GM18517 (cell line): ENCODE data around the gene PDE1C.
A peak's percentile ranks its signal among the peaks of the same experiment; 100 is the strongest.

Source experiments
- ATAC-seq: cut with Tn5 transposase; IDR thresholded peaks from one replicate; pipeline ENCODE4 v1.9.1; 2021; ENCODE audit warnings: mild to moderate bottlenecking, moderate library complexity; ENCODE audit not compliant: unreplicated experiment

PDE1C gene

DNA sequence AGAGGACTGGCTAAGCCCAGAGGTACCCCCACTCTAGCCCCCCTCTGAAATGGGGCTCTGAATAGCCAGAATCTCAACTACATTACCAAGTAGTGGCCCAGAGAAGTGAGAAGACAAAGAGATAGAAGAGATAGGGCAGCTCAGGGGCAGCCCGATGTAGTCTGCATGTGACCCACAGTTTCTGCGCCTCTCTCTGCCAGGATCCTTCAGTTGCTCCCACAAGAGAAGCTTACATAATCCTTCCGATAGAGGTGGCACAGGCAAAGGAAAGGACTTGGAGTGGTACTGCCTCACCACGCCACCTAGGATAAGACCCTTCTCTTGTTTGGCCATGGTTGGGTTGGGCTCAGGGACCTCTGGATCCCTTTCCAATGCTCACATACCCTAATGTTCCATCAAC, 5.4 kb upstream of the PDE1C start:
- ATAC-seq = no peak

- no peak for ATAC-seq
Measured at GRCh38 chr7:32074787-32075585, 4.8 kb upstream of the PDE1C start.

DNA sequence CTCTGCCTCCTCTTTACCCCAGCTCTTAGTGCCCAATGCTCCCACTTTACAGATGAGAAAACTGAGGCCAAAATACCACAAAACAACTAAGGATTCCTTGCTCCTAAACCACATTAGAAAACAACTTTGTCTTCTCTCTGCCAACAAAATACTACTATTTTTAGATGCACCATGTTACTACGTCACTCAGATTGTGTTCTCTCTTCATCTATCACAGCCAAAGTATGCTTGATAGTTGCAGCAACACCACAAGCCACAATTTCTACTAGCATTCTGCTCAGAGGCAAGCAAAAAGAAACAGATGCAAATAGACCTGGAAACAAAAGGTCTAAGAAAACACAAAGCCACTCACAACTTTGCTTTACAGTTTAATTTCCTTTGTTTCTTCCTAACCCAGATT, 3.3 kb upstream of the PDE1C start:
- ATAC-seq = no peak

DNA sequence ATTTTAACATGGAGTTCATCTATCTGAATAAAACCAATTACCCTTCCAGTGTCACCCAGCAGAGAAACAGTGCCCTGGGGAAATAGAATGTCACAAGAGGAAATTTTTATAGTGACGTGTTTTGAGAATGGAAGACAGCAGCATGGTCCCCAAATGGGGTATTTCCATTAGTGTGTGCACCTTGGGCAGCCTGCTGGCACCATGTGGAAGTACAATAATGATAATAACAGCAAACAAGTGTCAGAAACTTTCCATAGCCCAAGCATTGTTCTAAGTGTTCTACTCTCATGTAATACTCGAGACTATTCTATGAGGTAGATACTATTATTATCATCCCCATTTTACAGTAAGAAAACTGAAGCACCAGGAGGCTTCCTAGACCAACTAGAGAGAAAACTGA, 2.2 kb upstream of the PDE1C start:
- no peak for ATAC-seq

DNA sequence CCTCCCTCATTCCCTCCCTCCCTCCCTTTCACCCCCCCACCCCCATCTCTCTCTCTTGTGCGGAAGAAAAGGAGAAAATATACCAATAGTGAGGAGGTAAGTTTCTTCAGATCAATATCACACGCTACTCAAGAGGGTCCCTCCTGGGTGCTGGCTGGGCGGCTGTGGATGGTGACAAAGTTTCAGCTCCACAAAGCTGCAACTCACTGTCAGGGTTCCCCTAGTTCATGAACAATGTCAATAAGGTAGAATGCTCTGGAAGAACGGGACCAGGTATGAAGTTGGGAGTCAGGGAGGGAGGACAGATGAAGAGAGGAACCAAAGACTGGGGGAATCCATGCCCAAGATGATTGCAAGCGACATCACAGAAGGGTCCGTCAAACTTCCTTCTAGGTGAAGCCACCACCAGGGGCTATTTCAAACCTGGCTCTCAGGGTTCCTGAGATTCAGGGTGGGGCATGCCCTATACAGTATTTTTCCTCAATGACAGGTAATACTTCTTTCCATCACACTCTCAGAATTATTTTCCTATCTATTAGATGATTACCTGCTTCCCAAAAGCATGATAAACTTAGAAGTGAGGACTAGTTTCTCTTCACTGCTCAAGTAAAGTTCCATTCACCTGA, 1.4 kb upstream of the PDE1C start:
- no peak for ATAC-seq

- ATAC-seq = no peak
Measured at GRCh38 chr7:32070051-32070405, 179 bp downstream of the PDE1C start.

DNA sequence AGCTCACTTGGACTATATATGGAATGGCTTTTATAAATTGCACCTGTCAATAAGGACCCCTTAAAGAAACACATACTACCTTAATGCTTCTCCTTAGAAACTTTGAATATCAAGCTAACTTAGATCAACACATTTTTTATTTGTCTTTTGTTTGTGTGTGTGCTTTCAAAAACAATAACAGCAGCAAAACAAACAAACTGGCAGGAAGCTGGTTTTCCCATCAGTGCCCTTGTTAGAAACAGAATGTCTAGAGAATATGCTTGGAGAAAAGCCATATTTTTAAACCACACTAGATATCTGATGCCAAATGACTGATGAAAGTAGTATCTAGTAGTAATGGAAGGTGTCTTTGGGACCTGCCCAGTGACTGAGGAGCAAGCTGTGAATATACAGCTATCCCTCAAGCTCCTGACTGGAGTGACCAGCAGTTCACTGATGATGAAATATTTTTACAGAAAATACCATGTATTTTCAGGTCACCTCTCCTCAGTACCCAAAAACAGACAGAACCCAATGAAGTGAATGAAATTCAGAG, 1.0 kb downstream of the PDE1C start:
- ATAC-seq = no peak

DNA sequence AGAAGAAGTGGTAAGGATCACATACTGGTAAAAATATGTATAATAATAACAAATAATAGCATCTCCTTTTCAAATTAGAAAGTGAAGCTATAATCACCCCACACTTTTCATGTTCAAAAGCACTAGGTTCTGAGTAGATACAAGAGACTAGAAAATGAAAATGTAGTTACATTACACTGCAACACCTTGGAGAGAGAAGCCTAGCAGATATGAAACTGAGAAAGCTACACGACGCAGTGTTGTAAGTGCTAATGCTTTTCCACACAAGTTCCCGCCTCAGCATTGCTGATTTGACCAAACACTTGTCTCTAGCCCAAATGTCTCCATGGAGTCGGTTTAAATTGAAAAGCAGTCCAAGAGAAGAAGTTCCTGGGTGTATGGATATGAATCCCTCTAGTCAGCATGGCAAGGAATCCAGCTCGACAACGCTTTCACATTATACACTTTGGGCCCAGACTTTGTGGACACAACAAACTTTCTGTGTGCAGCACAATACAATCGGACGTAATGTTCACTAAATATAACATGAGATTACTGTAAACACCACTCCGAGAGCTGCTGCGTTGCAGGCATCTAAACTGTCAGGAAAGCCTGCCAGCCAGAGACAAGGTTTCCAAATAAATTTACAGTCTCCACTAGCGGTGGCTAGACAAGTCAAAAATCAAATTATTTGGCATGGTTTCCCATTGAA, 1.7 kb downstream of the PDE1C start:
- ATAC-seq = no peak

- ATAC-seq = no peak
Measured at GRCh38 chr7:32066441-32066840, 3.8 kb downstream of the PDE1C start.

DNA sequence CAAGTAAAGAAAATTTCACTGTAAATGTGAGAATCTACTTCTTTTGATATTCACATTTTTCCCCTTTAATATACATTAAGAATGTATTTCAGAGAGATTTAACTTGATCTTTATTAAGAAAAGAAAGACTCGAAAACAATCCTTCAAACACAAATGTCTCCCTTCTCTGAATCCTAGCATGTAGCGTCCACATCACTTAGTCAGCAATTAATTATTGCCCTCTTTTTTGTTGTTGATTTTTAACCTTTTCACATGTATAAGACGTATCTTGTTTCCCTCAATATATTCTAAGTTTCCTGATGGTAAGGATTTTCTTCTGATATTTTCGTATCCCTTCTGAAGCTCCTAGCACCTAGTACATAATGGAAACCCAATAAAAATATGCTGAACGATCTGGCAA, 6.6 kb downstream of the PDE1C start:
- no peak for ATAC-seq

- no peak for ATAC-seq
Measured at GRCh38 chr7:32062150-32062549, 8.1 kb downstream of the PDE1C start.

GRCh38 chr7:32061346-32061745, 8.9 kb downstream of the PDE1C start:
- ATAC-seq = no peak

DNA sequence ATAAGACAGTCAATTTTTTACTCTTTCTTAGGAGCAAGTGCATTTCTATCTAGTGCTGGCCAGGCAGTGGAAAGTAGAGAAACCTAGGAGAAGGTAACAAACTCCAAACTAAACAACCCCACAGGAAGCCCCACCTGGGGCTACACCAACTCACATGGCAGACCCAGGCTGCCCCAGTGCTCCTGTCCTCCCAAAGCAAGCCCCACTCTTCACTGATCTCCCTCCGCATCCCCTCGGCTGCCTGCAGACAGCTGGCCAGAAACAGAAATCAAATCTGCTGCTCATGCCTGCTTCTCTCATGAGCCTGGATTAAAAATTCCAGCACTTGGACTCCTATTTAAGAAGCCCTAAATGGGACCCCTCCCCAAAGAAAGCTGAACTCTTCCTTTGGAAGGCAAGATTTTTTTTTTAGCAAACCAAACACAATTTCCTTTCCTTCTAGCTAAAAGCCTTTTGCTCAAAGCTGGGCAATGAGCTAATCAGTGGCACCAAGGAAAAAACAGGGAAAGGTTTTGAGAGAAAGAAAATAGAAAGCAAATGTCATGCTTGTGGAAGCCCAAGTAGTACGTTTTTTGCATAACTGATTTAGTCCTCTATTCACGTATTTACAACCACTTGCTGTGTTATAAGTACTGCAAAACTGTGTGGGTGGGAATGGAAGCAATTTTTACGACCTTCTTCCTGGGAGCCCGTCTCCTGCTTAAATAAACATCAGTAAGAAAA, 10.8 kb downstream of the PDE1C start:
- ATAC-seq = no peak

GRCh38 chr7:32058002-32058401, 12.2 kb downstream of the PDE1C start:
- no peak for ATAC-seq

- ATAC-seq = no peak
Measured at GRCh38 chr7:32056767-32057166, 13.4 kb downstream of the PDE1C start.

- ATAC-seq = no peak
Measured at GRCh38 chr7:32053204-32053603, 17.0 kb downstream of the PDE1C start.

DNA sequence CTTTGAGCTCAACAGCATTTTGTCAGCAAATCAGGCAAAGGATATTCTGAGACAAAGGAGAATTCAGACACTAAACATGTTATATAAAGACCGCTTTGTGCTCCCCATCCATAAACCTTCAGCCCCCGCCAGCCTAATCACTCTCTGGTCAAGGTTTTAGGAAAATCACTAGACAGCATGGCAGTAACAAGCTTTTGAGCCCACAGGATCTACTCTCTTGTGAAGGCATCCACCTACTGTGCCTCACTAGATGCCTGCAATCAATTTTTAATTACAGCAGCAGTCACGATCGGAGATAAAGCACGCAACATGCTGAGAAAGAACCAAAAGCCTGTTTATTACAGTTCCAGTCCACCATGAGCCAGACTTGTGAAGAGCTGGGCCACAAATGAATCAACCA, 19.1 kb downstream of the PDE1C start:
- ATAC-seq = no peak

DNA sequence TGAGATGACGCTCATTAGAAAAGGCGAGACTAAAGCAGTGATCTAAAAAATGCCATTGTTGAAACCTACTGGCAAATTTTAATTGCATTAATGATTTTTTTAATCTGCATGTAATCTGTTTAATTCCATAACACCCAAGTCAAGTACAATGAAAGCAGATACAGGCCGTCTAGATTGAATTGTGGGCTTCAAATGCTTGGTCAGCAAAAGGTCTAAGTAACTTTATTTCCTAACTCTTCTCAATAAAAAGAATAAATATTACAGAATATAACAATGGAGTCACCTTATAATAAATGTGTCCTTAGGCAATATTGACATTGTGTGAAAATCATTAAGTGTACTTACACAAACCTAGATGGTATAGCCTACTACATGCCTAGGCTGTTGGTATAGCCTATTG, 20.6 kb downstream of the PDE1C start:
- ATAC-seq = no peak

GRCh38 chr7:32048970-32049491, 21.2 kb downstream of the PDE1C start:
- peak; percentile 63 for ATAC-seq

DNA sequence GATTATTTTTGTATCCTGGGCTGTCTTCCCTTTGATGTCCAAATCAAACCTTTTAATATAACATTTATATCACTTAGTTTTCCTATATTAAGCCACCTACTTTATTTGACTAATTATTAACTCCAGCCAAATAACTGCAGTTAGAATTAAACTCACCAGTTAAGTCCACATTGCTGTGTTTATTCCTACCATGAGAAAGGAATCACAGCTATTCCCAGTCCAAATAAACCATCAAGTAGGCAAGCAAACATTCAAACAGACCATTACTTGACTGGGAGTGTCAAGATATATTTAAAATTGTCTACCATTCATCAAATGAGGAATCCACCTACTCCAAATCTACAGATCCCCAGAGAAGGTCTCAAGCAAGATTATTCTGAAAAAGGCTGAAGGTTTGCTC, 22.4 kb downstream of the PDE1C start:
- ATAC-seq = no peak

DNA sequence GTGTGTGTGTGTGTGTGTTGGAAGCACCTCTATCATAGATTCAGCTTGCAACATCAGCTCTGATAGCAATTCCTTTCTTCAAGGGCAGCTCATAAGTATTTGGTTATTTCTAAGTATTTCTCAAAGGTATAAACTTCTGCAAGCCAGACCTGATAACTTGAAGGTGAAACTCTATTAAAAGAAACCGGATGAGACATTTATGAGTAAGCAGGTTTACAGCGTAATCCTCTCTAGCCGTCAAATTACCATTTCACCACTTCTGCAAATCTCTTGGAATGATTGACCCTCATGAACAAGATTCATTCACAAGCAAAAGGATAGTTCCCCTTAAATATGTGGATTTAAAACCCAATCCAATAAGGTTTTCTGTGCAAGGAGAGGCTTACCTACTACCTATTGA, 23.1 kb downstream of the PDE1C start:
- ATAC-seq = no peak
